ENCODE results near the gene ARPC4. TPM values are rescaled to one million over a fixed set of nuclear protein-coding genes. Genes with fewer than 3 reads are reported as not detected.
A peak's percentile ranks its signal among the peaks of the same experiment; 100 is the strongest.

Gene ARPC4
- total RNA-seq, result 100 to 1,000 TPM in 1 of 9 donors, 10 to 100 TPM in 8; 48.8 to 147 (median 79.7) TPM
- polyA plus RNA-seq, result 100 to 1,000 TPM in 1 of 2 donors, 10 to 100 TPM in 1; 30.0 to 151 TPM
- long read RNA-seq, donor 1, transcript ARPC4-201 (6 exons, 2,582 nt), result major isoform, 33 of 43 reads
- long read RNA-seq, donor 1, partial matches to known transcripts, result 5 of 43 reads
- long read RNA-seq, donor 1, other reads (novel, unspliced or antisense), result 2 of 43 reads
- long read RNA-seq, donor 2, transcript ARPC4-201 (6 exons, 2,582 nt), result major isoform, 201 of 257 reads
- long read RNA-seq, donor 2, transcript ARPC4-208 (6 exons, 942 nt), result minor isoform, 11 of 257 reads
- long read RNA-seq, donor 2, partial matches to known transcripts, result 38 of 257 reads
- long read RNA-seq, donor 2, other reads (novel, unspliced or antisense), result 5 of 257 reads
- long read RNA-seq, donor 3, transcript ARPC4-201 (6 exons, 2,582 nt), result major isoform, 52 of 66 reads
- long read RNA-seq, donor 3, partial matches to known transcripts, result 11 of 66 reads
- long read RNA-seq, donor 3, other reads (novel, unspliced or antisense), result 1 of 66 reads

GRCh38 chr3:9792405-9793160 is at the start of gene ARPC4, which contains the start of gene TADA3:
ARPC4 (plus strand) TSS chr3:9793082; CDS start chr3:9793122, 40 bp downstream.
TADA3 (minus strand) TSS chr3:9792473; CDS start chr3:9791466, 1,007 bp downstream.
- H3K36me3 ChIP-seq, result peaks cover 0 to 59% (median 45%) of the 10 kb centered on the region in 9 donors
- peak in 2 of 12 donors; percentile 18 to 19 for TF ChIP-seq CTCF (IDR thresholded peaks at IDR 0.05)
- TF ChIP-seq POLR2A (IDR thresholded peaks at IDR 0.05), result peak in 1 of 2 donors; percentile 66
- ATAC-seq (peak; percentile 94 to 96 (median 94)), DNase-seq (peak; percentile 95 to 97 (median 96))
- peaks cover 0 to 57% (median 24%) of the 10 kb centered on the region in 12 donors for H3K4me1 ChIP-seq
- H3K27me3 ChIP-seq, result no peaks in the 10 kb centered on the region
- WGBS, 4 donors, result 0 to 1% (median 1%) methylated on average over 43 to 65 of the region's 65 CpGs
- peak within 1 kb of the TSS; percentile 89 to 99 (median 97) for H3K27ac ChIP-seq
- peak within 1 kb of the TSS; percentile 66 to 100 (median 92) for H3K4me3 ChIP-seq
- no peaks in the 10 kb centered on the region for H3K9me3 ChIP-seq
- intact Hi-C loops (cut with DNase I), result loop anchor here in 7 of 10 donors (1.0 to 10.0 kb wide), 9 partner anchors 24 to 225 kb away; partner anchors contain the start of genes BRPF1 (in 4 of the 7), CAMK1 (in 1 of the 7), IL17RC (in 1 of the 7) and OGG1 (in 1 of the 7)

GRCh38 chr3:9743548-9743947 is 49.3 kb upstream of the ARPC4 start:
- WGBS, 4 donors, result 94 to 97% (median 96%) methylated on average over 18 of the region's 18 CpGs

GRCh38 chr3:9744162-9744561 is 48.7 kb upstream of the ARPC4 start:
- Histone ChIP-seq H3K4me3 (no peak overlapping the region), H3K27ac (no peak overlapping the region), H3K4me1 (peaks cover 0 to 7% (median 3%) of the 10 kb centered on the region in 12 donors), H3K36me3 (peaks cover 3 to 96% (median 91%) of the 10 kb centered on the region in 9 donors), H3K9me3 (no peaks in the 10 kb centered on the region), H3K27me3 (no peaks in the 10 kb centered on the region)
- ATAC-seq, result no peak
- TF ChIP-seq CTCF (IDR thresholded peaks at IDR 0.05), result no peak
- TF ChIP-seq POLR2A (IDR thresholded peaks at IDR 0.05), result no peak
- intact Hi-C loops (cut with DNase I), result loop anchor here in 1 of 10 donors (10.0 kb wide), 1 partner anchor 239 kb away; no protein-coding TSS in a partner anchor
- DNase-seq, result no peak
- WGBS, 4 donors, result 96 to 98% (median 97%) methylated on average over 13 of the region's 13 CpGs

More at GRCh38 chr3:9743548-9743947, 49.3 kb upstream of the ARPC4 start:
- no peak for DNase-seq
- TF ChIP-seq POLR2A (IDR thresholded peaks at IDR 0.05), result no peak
- no peak for TF ChIP-seq CTCF (IDR thresholded peaks at IDR 0.05)
- no peak overlapping the region for H3K27ac ChIP-seq
- ATAC-seq, result no peak
- H3K9me3 ChIP-seq, result no peaks in the 10 kb centered on the region
- peaks cover 0 to under 1% (median 0%) of the 10 kb centered on the region in 12 donors for H3K4me1 ChIP-seq
- H3K27me3 ChIP-seq, result no peaks in the 10 kb centered on the region
- no peak overlapping the region for H3K4me3 ChIP-seq
- H3K36me3 ChIP-seq, result peaks cover 3 to 100% (median 97%) of the 10 kb centered on the region in 9 donors
- intact Hi-C loops (cut with DNase I), result loop anchor here in 1 of 10 donors (10.0 kb wide), 1 partner anchor 239 kb away; no protein-coding TSS in a partner anchor

Measured in heart left ventricle (tissue), 16 donors.